Activated naive CD4-positive, alpha-beta T cell treated with anti-CD3 and anti-CD28 coated beads, Interleukin-2, amount 50 U/mL, for 16 hours (primary cell): Measurements from ENCODE around the gene NOP56.
A peak's percentile ranks its signal among the peaks of the same experiment; 100 is the strongest.
"Not testable (repeated sequence)": the region's sequence is repeated elsewhere in the genome, so short reads cannot be mapped to it uniquely, and the experiment has no call there.

ENCODE experiments used
- DNase-seq: peaks from one replicate; pipeline ENCODE4 v3.0.0-alpha.2; 2020

Gene NOP56

DNA sequence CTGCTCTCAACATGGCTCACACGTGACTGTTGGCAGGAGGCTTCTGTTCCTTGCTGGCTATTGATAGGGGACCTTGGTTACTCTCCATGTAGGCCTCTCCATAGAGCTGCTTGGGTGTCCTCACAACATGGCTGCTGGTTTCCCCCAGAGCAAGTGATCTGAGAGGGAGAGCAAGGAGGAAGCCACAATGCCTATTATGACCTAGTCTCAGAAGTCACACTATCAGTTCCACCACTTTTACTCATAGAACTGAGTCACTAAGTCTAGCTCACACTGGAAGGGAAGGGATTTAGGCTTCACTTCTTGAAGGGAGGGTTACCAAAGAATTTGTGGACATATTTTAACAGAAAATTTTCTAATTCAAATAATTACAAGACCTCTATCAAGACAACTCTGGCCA, 8.7 kb upstream of the NOP56 start:
- DNase-seq: no peak

DNA sequence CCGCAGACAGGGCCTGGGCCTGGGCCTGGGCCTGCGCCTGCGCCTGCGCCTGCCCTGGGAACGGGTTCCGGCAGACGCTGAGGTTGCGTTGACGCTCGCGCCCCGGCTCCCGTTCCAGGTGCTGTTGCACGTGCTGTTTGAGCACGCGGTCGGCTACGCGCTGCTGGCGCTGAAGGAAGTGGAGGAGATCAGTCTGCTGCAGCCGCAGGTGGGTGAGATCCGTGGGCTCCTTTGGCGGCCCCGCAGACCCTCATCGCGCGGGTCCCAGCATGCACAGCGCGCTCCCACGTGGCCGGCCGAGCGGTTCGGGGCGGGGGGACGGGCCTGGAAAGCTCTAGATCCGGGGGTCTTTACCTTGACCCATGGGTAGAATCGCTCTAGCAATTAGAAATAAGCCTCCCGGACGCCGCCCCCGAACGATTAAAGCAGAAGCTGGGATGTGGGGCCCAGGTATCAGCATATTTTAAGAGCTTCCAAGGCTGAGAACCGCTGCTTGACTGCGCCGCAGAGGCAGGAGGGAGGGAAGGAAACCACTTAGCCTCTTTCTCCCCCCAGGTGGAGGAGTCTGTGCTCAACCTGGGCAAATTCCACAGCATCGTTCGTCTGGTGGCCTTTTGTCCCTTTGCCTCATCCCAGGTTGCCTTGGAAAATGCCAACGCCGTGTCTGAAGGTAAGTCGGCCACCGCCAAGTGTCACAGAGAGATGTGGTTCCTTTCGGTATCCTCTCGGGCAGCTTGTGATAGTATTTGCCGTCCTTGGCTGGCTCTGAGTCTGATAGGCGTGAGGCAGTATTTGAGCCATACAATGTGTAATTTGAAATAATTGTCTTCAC, 508 bp downstream of the NOP56 start:
- DNase-seq: no peak

DNA sequence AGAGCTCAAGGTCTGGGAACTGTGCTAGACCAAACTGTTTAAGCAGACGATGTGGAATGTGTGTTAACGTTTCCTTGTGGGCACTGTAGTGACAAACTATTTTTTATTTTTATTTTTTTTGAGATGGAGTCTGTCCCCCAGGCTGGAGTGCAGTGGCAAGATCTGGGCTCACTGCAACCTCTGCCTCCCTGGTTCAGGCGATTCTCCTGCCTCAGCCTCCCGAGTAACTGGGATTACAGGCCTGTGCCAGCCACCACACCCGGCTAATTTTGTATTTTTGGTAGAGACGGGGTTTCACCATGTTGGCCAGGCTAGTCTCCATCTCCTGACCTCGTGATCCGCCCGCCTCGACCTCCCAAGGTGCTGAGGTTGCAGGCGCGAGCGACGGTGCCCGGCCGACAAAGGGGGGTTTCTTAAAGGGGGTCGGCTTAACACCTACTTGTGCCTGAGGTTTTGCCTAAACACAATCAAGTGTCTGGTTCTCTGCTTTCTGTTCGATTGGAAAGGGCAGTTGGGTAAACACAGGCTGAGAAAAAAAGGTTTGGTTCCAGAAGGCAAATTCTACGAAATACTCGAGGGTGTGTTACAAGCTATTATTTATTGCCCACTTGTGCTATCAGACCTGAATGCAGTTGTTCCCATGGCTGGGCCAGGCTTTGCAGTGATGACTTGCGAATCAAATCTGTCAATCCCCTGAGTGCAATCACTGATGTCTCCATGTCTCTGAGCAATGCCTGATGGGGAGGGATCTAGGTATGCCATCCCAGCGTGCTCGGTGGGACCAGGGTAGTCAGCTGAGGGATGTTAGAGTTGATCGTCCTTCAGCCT, 1.3 kb downstream of the NOP56 start:
- DNase-seq: no peak

DNA sequence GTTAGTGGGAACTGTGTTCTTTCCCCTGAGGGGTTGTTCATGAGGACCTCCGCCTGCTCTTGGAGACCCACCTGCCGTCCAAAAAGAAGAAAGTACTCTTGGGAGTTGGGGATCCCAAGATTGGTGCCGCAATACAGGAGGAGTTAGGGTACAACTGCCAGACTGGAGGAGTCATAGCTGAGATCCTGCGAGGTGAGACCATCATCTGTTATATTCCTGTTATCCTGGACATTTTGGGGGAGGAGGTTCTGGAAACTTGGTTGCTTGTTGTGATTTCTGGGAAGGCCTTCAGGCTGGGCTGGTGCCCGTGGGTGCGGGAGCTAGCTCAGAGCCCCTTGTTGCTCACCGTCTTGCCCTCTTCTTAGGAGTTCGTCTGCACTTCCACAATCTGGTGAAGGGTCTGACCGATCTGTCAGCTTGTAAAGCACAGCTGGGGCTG, 2.0 kb downstream of the NOP56 start:
- DNase-seq: no peak

DNA sequence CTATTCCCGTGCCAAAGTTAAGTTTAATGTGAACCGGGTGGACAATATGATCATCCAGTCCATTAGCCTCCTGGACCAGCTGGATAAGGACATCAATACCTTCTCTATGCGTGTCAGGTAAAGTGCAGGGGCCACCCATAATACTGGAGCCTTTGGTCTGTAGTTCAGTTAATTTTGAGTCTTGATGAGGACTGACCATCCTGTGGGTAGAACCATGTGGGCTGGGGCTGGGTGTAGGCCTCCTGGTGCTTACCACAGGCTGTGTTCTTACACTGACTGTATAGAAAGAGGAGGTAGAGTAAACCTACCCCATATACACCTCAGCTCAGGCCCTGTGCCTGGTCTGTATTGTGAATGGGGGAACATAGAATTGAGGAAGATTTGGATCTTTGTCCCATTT, 2.4 kb downstream of the NOP56 start:
- no peak for DNase-seq

DNA sequence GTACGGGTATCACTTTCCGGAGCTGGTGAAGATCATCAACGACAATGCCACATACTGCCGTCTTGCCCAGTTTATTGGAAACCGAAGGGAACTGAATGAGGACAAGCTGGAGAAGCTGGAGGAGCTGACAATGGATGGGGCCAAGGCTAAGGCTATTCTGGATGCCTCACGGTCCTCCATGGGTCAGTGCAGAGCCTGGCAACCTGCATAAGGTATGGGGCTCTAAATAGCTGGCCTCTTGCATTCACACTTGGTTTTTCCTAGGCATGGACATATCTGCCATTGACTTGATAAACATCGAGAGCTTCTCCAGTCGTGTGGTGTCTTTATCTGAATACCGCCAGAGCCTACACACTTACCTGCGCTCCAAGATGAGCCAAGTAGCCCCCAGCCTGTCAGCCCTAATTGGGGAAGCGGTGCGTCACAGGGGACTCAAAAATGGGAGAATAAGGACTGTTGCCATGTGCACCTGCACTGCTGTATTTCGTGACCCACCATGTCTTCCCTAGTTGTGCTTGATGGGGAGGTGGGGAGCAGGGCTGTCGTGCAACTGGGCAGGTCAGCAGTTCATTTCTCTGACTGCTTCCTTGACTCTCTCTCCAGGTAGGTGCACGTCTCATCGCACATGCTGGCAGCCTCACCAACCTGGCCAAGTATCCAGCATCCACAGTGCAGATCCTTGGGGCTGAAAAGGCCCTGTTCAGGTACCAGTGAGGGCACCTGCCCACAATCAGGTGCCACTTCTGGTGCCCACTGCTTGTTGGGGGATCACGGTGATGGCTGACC, 3.1 kb downstream of the NOP56 start:
- DNase-seq: no peak

DNA sequence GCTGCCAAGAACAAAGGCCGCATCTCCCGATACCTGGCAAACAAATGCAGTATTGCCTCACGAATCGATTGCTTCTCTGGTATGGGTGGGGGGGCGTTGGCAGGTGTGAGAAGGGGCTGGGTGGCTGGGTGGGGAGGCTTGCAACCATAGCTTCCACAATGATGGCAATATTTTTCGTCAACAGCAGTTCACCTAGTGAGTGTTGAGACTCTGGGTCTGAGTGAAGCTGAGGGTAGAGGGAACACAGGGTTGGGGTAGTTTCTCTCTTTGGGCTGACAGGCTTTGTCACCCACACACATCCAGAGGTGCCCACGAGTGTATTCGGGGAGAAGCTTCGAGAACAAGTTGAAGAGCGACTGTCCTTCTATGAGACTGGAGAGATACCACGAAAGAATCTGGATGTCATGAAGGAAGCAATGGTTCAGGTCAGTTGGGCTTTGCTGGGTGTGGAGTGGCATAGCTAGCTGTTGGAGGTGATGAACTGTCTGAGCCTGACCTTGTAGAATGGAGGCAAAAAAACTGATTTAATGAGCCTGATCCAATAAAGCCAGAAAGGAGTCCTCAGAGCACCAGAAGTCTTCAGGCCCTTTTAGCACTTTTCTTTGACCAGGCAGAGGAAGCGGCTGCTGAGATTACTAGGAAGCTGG, 4.2 kb downstream of the NOP56 start:
- no peak for DNase-seq

DNA sequence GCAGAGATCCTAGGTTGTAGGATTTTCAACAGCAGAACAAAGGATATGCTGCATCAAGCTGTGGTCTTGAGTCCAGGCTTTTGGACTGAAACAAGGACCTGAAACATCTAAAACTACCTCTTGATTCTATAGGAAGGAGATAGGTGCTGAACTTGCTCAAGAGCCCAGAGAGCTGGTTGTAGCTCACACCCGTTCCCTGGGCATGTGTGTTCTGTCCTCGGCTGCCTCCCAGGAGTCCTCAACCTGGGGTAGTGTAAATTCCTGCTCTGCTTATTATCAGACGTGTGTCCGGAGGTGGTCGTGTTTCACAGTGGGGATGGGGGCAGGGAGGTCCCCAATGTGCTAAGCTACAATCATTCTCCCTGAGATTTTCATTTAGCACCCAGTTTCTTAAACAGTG, 4.8 kb downstream of the NOP56 start:
- DNase-seq: no peak

DNA sequence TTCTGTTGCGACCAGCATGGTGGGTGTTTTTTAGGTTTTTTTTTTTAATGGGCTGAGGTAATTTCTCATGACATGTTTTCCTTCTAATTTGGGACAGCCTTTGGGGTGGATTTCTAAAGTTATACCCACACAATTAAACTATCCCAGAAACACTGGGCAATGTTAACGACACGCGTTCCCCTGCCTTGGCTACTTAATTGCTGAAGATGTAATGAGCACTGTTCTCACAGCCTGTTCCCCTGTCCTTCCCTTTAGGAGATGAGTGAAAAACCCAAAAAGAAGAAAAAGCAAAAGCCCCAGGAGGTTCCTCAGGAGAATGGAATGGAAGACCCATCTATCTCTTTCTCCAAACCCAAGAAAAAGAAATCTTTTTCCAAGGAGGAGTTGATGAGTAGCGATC, 5.2 kb downstream of the NOP56 start:
- no peak for DNase-seq

DNA sequence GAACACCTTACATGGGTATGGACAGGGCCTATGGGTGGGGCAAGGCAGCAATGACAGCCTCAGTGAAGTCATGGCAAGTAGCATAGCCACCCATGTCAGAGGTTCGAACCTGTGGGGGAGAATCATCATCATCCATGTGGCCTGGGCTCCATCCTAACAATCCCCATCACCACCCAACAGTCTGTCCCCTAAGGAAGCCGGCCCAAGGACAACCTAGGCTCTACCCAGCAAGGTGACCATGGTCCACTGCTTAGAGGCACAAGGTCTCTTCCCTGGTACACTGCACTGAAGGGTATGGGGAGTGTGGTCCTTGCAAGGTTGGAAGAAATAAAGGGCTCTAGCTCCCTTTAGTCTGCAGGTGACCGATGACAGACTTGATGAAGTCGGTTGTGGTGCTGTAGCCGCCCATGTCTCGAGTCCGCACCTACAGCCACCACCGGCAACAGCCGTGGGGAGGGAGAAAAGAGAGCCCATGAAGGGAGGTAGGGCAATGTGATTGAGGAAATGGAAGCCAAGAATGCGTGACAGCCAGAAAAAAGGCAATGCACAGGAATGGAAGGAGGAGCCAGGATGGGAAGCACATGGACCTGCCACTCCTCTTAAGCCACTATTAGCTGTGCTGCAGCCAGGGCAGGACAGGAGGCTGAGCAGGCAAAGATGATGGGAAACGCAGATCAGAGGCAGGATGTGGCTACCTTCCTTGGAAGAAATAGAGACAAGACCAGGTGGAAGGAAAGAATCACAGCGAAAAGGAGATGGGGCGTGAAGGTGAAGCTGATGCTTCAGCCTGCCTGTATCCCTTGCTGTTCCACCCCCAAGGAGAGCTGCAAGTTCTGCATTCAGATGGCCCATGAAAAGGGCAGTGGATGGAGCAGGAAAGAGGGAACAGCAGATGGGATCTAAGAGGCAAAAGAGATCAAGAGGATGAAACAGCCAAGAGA, 6.3 kb downstream of the NOP56 start:
- no peak for DNase-seq

DNA sequence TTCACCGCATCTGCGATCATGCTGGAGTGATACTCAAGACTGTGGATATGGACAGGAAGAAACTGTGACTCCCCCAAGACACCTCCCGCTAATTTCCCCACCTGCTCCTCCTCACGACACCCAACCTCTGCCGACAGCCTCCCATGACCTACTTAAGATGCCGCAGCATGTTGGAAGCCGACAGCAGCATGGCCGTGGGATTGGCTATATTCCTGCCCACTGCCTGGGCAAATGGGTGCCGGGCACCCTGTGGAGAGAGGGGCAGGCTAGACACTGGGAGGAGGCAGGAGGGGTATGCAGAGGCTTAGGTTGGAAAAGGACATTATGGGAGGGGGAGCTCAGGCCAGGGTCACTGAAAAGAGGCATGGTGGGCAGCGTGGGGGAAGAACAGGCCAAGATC, 7.1 kb downstream of the NOP56 start:
- no peak for DNase-seq

DNA sequence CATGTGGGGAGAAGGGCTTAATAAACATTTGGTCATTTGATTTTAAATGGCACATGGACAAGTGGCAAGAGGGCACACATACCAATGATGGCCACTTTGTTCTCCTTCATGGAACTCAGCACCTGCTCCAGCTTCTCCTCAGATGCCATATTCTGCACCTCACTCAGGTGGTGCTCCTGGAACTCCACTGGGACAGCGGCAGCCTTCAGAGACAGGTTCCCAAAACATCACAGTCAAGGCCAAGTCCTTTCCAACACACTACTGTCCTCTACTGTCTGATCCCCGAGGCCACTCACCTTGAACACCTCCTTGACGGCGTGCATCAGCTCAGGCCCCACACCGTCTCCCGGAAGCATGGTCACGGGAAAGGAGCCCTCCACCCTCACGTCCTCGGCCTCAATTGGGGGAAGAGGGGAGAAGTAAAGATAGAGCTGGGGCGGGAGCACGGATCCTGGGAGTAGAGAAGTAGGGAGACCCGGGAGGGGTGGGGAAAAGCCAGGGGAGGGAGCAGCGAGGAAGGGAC, 11.0 kb downstream of the NOP56 start:
- DNase-seq: no peak

DNA sequence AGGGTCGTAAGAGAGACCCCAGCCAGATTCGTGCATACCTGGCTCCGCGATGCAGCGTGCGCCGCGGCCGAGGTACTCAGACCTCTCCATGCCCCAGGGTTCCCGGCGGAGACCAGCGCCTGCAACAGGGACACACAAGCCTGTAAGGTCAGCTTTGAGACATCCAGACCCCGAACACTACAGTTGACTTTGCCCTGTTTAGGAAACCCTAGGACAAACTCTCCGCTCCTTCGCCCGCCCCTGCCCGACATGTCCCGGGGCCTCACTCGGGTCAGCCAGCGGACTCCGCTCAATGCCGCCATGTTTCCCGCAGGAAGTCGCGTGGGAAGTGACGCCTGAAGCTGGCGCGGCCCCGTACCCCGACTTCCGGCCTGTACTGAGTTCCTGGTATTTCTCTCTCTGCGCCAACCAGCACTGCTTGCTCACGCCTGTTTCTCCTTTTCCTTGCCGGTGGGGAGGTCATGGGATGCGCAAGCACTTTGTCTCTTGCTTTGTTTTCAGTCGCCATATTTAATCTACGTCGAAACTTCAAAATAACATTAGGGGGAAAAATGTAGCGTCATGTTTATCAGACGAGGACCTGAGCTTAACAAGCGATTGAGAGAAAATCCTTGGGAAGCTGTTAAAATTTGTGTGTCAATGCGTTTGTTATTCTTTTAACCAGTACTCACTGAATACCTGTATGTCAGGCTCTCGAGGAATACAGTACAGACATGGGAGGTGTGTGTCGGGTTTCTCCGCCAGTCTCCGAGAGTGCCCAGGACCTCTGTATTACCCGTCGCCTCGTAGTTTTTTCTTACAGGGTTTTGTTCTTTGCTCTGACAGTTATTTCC, 11.7 kb downstream of the NOP56 start, which contains the start of gene IDH3B:
Gene IDH3B (minus strand): TSS at position 330 of the 833 bp plus-strand sequence. CDS start 28 bp downstream, at position 302.
- DNase-seq: peak; percentile 90

DNA sequence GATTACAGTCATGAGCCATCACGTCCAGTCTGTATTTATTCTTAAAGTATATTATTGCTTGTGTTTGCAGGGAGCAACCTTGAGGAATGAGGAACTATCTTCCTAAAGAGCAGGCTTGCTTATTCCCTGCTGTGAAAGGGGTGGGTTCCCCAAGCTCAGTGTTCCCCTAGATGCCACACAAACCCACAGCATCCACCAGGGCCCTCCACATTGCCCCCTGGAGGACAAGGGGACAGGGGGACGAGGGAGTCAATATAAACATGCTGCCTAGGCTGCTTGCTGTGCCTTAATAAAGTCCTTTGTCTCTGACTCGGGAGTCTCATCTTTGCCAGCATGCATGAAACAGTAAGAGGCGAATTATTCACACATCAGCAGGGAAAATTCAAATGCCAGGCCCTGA, 19.5 kb downstream of the NOP56 start:
- DNase-seq: no peak

DNA sequence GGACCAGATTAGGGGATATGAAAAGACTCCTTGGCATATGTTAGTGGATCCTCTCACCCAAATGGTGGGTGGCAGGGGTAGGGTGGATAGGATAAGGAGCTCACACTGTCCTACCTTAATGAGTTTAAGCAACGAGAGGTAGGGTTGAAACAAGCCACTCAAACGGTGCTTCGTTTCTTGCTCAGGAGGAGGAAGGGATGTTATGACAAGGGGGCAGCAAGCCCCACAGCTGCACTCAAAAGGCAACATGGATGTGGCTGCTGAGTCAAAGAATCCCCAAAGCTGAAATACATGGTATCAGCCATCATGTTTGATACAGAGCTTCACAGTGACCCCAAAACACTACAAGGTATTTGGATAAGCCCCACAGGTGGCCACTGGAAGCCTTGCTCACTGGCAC, 20.0 kb downstream of the NOP56 start:
- no peak for DNase-seq

DNA sequence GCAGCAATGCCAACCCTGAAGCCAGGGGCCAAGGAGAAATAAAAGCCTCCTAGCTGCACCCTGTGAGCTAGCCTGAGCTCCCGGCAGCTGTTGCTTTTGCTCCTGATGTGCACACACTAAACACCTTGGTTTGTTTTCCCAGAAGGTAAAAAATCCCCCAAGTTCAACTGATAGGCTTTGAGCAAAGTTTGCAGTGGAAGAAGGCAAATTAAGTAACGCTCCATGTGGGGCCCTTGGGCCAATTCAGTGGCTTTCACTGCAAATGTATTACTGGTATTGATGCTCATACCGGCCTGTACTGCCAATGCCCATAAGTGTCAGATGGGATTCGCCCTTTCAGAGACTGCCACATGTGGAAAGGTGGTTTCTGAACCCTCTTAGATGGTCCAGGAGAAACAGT, 21.0 kb downstream of the NOP56 start:
- no peak for DNase-seq

DNA sequence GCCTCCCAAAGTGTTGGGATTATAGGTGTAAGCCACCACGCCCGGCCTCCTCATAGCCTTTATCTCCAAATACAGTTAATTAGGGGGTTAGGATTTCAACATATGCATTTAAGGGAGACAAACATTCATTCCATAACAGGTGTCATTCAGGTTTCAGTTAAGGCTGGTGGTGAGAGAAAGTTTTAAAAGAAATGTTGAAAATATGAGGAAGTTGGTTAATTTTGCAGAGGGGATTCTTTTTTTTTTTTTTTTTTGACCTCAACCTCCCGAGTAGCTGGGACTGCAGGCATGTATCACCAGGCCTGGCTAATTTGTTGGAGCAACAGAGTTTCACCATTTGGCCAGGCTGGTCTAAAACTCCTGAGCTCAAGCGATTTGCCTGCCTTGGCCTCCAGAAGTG, 27.6 kb downstream of the NOP56 start:
- no peak for DNase-seq

DNA sequence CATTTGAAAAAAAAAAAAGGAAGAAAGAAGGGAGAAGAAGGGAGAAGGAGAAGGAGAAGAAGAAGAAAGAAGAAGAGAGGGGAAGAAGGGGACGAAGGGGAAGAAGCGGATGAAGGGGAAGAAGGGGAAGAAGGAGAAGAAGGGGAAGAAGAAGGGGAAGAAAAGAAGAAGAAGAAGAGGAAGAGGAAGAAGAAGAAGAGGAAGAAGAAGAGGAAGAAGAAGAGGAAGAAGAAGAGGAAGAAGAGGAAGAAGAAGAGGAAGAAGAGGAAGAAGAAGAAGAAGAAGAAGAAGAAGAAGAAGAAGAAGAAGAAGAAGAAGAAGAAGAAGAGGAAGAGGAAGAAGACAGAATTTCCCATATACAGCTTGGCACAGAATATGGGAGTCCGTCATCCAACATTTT, 29.6 kb downstream of the NOP56 start:
- DNase-seq: not testable (repeated sequence)

DNA sequence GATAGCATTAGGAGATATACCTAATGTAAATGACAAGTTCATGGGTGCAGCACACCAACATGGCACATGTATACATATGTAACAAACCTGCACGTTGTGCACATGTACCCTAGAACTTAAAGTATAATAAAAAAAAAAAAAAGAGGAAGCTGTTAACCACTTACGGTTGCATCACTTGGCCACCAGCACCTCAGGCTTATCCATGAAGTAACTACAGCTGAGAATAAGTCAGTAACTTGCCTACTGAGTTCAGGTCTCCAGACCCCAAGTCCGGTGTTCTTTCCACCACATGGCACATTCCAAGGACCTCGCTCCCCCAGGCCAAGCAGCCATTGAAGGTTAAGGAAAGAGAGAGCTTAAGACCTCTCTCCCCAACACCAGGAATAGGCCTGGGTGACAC, 32.4 kb downstream of the NOP56 start:
- DNase-seq: not testable (repeated sequence)

DNA sequence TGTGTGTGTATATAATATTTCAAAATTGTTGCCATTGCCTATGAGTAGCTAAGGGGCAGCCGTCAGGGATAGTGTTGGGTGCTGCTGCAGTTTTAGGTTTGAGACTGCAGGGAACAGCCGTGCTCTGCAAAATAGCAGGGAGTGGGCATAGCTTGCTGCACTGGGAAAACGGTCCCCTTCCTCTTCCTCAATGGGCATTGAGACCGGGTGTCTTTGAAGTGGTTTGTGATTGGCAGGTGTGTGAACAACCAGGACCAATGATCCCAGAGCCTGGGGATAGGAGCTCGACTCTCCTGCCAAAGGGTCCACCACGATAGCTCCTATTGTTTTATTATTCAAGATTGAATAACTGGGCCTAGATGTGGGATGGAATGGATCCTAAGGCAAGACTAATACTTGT, 35.1 kb downstream of the NOP56 start:
- DNase-seq: no peak
